HG03575 (cell line): ENCODE results near the gene NTNG2.
"Not testable (repeated sequence)": the region's sequence is repeated elsewhere in the genome, so short reads cannot be mapped to it uniquely, and the experiment has no call there.

ENCODE experiments used
- ATAC-seq: cut with Tn5 transposase; IDR thresholded peaks from one replicate; pipeline ENCODE4 v1.9.1; 2021; ENCODE audit not compliant: unreplicated experiment, insufficient number of reproducible peaks, low FRiP score; ENCODE audit errors: extremely low read depth

Gene NTNG2, protein sequence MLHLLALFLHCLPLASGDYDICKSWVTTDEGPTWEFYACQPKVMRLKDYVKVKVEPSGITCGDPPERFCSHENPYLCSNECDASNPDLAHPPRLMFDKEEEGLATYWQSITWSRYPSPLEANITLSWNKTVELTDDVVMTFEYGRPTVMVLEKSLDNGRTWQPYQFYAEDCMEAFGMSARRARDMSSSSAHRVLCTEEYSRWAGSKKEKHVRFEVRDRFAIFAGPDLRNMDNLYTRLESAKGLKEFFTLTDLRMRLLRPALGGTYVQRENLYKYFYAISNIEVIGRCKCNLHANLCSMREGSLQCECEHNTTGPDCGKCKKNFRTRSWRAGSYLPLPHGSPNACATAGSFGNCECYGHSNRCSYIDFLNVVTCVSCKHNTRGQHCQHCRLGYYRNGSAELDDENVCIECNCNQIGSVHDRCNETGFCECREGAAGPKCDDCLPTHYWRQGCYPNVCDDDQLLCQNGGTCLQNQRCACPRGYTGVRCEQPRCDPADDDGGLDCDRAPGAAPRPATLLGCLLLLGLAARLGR

DNA sequence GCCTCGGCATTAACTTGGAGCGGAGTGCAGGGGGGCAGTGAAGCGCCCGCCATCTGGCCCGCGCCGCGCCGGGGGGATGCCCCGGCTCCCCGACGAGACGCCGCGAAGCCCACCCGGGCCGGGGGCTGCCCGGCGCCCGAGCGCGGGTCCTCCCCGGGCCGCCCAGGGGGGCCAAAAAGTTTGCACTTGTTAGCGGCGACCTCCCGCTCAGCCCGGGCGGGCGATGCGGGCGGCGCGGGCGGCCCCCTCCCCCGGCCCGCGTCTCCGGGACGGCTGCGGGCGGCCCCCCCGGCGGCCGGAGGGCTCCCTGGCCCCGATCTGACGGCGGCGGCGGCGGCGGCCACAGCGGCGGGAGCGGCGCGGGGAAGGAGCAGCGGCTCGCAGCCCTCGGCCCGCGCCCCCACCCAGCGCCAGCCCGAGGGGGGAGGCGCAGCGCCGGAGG lies at the start of gene NTNG2:
Gene NTNG2, plus strand, starts transcription at position 316 of the 442 bp plus-strand sequence. CDS start 4,774 bp downstream, outside the sequence.
- ATAC-seq: no peak

DNA sequence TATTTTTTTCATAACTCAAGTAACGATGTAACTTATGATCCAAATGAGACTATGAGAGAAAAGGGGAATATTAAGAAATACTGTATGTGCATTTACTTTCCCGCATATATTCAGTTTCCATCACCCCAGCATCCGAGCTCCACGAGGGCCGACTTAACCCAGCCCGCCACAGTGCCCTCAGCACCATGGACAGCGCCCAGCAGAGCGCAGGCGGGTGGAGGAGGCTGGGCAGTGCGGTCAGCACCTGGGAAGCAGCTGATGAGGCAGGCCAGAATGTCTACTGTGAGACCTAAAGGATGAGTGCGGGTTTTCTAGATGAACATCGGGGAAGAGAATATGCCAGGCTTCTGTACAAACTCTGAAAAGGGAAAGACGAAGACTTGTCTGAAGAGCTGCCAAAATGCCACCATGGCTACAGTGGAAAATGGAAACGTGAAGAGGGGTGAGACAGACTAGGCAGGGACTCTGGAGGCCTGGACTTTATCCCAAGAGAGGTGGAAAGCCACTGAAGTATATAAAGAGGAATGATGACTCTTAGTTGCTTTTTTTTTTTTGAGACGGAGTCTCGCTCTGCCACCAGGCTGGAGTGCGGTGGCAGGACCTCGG lies 47.7 kb upstream of the NTNG2 start:
- ATAC-seq: no peak

DNA sequence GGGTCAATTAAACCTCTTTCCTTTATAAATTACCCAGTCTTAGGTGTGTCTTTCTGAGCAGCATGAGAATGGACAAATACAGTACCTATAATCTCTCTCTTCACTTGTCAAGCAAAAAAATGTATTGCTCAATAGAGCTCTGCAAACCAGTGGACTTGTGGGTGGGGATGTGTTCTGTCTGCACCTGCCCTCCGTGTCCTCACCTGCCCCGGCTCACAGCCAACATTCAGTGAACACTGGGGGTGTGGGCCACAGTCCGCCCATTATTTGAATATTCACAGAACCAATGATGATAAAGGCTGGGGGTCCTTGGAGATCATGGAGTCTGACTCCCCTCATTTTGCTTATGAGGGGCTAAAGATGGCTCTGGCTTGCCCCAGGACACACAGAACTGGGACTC lies 45.3 kb upstream of the NTNG2 start:
- ATAC-seq: no peak

GRCh38 chr9:132117694-132118093 lies 44.2 kb upstream of the NTNG2 start:
- no peak for ATAC-seq

- no peak for ATAC-seq
Observed at GRCh38 chr9:132121021-132121420, 40.8 kb upstream of the NTNG2 start.

DNA sequence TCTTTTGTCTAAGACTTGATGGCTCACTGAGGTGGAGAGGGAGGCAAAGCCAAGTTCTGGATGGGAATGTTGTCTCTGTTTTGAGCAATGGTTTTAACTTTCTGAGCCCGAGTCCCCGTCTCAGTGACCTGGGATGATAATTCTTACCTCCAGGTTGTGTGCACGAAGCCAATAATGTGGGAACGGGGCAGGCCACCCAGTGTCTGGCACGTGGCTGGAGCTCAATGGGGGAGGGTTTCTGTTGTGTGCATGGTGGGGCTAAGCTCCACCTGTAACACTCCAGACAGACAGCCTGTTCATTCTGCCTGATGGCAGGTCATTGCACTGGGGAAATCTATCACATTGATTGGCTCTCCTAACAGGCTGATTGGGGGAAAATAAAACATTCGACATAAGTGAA lies 37.1 kb upstream of the NTNG2 start:
- ATAC-seq: no peak

- no peak for ATAC-seq
Observed at GRCh38 chr9:132125361-132125760, 36.5 kb upstream of the NTNG2 start.

- ATAC-seq: no peak
Observed at GRCh38 chr9:132125944-132126679, 35.7 kb upstream of the NTNG2 start.

GRCh38 chr9:132126680-132127236 lies 35.1 kb upstream of the NTNG2 start:
- no peak for ATAC-seq

- ATAC-seq: no peak
Observed at GRCh38 chr9:132127888-132128534, 33.8 kb upstream of the NTNG2 start.

DNA sequence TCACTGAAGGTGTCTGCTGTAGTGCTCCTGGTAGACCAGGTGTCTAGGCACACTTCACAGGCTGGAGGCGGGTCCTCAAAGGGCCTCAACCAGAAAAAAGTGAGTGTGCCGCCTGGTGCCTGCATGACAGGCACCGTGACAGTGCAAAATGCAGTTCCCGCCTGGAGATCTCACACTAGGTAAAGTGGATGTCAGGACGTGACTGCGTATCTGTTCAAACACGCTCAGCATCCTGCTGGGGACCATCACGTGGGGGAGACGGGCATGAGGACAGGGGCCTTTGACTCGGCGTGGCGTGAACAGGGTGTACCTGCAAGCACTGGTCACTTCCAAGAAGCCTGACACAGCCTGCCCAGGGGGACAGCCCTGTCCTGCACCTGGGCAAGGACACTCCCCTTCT lies 32.3 kb upstream of the NTNG2 start:
- no peak for ATAC-seq

- not testable (repeated sequence) for ATAC-seq
Observed at GRCh38 chr9:132134085-132134484, 27.8 kb upstream of the NTNG2 start.

DNA sequence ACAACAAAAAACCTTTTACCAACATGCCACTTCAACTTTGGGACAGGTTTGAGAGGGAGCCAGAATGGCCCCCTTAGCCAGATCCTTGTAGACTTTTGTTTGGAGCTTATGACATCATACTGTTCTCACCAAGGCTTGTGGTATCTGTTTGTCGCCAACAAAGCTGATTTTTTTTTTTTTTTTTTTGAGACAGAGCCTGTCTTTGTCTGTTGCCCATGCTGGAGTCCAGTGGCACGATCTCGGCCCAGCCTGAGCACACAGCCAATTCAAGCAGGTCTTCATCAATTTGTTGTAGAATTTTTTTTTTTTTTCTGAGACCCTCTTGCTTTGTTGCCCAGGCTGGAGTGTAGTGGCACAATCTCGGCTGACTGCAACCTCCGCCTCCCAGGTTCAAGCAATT lies 26.4 kb upstream of the NTNG2 start:
- no peak for ATAC-seq

GRCh38 chr9:132136151-132136780 lies 25.6 kb upstream of the NTNG2 start:
- no peak for ATAC-seq

DNA sequence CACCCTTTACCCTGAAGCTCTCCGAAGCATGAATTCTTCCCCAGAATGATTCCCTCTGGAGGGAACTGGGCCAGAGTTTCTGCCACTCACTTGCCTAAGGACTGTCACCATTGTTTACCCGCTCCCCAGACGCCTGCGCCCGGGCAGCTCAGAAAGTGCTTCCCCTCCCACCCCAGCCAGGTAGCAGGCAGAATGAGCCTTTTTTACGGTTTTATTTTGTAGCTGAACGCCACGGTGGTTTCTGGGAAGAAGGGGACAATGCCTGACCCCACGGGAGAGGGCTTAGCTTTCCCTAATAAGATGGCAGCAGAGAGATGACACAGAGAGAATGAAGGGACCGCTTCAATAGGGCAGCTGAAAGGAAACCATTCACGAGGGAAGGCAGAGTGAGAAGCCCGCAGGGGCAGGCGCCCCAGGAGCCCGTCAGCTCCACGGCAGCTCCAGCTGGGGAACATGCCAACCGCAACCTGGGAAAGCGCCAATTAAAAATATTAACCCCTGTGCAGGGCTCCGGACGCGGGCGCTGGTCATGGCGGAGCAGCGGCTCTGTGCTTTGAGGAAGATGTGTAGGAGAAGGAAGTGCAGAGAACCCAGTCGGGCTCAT lies 20.4 kb upstream of the NTNG2 start:
- no peak for ATAC-seq

- ATAC-seq: no peak
Observed at GRCh38 chr9:132141948-132142594, 19.8 kb upstream of the NTNG2 start.

DNA sequence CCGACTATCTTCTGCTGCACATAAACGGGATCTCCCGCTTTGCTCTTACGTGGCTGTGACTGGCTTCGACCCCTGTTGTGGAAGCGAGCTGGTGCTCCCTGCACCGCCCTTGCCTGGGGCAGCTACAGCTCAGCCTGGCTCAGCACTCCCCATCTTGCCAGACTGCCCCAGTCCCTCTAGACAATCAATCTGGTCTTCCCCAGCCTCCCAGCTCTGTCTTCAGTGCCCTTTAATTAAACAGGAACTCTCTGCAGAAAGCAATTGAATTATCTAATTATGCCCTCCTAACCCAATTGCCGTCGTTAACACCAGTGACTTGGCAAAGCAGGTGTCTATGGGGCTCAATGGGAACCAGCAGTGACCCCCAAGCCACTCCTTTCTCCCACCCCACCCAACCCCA lies 18.9 kb upstream of the NTNG2 start:
- ATAC-seq: no peak

DNA sequence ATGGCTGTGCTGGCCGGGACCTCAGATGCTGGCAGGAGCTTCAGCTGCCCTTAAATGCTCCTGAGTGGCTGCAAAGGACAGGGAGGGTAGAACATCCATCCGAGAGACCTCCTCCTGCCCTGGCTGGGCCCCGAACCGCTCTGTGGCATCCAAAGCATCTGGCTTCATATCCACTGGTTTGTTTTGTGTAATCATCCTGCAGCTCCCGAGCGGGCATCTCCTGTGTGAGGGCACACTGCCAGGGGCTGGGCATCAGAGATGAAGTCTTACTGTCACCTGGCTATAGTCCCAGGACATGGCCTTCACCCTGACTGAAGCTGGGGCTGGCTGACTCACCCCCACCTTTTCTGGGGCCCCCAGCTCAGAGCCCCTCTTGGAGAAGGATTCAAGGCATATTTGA lies 18.5 kb upstream of the NTNG2 start:
- no peak for ATAC-seq
